HG03575 (cell line): Measurements from ENCODE around the gene KLHL8.
A peak's percentile ranks its signal among the peaks of the same experiment; 100 is the strongest.

Experiments used
- ATAC-seq: cut with Tn5 transposase; IDR thresholded peaks from one replicate; pipeline ENCODE4 v1.9.1; 2021; ENCODE audit not compliant: unreplicated experiment, insufficient number of reproducible peaks, low FRiP score; ENCODE audit errors: extremely low read depth

The KLHL8 gene

DNA sequence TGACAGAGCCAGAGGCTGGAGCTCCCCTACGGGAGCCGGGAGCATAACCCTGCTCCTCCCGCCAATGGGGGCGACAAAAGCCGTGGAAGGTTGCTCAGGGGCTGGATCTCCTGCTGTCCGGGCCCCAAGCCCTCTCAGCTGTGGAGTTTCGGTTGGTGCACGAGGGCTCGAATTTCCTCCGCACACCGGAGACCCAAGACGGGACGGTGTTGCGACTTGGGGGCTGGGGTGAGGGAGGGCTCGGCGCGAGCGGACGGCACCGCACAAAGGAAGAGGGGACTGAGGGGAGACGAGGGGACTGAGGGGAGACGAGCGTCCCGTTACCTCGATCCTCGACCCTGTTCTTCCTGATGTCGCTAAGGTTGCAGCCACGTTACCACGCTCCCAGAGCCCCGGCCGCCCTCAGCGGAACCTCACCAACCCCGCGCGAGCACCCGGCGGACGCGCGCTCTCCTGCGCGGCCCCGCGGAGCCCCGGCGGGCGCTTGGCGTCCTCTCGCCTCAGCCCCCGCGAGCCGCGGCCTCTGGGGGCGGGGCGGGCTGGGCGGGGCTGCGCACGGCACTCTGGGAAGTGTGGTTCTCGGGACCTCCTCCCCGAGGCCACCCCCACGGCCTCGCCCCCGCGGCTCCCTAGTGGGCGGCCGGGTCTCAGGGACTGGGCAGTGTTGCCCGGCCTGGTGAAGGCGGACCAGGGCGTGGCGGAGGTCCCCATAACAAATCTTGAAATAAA is at the start of gene KLHL8:
Gene KLHL8, minus strand, starts transcription at position 525 of the 729 bp plus-strand sequence. CDS start 25,079 bp downstream, outside the sequence.
- ATAC-seq, result peak; percentile 37

DNA sequence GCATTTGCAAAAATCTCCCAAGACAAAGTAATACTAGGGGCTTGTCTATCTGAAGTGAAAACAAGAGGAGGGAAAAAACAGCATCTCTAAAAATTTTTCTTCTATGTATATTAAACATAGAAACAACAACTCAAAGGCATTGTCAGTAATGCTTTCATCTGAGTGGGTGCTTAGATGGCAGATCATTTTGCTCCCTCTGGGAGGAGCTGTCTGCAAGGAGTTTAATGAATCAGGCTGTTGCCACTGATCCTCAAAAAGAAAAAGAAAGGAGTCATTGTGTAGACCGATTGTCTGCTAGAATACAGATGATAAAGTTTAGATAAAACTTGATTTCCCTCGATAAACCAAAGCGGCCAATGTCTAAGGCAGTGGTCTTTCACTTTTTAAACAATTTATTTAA is 49.7 kb upstream of the KLHL8 start:
- ATAC-seq, result no peak

- ATAC-seq, result no peak
Measured at GRCh38 chr4:87268411-87268810, 48.0 kb upstream of the KLHL8 start.

DNA sequence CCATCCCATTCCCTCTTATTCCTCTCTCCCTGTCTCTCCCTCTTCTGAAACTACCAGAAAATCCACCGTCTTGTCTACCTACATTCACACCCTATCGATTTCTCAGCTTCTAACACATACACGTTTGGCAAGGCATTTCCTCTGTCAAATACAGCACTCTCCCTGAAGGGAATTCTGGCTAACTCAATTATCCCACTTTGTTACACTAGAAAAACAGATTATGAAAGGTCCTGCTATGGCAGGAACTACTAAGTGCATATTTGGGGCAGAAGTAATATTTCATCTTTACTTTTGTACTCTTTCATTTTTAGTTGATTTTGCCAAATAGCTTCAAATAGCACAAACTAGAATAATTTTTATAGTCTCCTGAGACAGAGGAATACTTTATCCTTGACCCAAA is 46.6 kb upstream of the KLHL8 start:
- ATAC-seq, result no peak

DNA sequence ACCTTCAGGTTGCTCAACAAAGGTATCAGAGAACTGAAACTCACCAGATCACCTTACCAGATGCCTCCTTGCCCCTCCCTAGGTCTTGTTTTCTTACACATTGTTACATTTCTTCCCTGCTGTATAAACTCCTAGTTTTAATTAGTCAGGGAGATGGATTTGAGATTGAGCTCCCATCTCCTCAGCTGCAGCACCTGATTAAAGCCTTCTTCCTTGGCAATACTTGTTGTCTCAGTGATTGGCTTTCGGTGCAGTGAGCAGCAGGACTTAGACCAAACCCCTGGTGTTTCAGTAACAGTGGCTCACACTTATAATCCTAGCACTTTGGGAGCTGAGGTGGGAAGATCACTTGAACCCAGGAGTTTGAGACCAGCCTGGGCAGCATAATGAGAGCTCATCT is 42.5 kb upstream of the KLHL8 start:
- ATAC-seq, result no peak

- no peak for ATAC-seq
Measured at GRCh38 chr4:87260477-87260876, 40.1 kb upstream of the KLHL8 start.

DNA sequence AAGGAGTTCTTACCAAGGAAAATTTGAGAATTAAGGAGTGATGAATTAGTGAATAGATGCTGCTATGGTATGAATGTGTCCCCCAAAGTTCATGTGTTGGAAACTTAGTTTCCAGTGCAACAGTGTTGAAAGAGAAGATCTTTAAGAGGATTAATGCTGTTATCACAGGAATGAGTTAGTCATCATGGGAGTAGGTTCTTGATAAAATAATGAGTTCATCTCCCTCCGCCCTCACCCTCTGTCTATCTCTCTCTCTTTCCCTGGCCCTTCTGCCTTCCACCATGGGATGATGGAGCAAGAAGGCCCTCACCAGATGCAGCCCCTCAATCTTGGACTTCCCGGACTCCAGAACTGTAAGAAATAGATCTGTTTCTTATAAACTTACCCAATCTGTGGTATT is 38.3 kb upstream of the KLHL8 start:
- no peak for ATAC-seq

DNA sequence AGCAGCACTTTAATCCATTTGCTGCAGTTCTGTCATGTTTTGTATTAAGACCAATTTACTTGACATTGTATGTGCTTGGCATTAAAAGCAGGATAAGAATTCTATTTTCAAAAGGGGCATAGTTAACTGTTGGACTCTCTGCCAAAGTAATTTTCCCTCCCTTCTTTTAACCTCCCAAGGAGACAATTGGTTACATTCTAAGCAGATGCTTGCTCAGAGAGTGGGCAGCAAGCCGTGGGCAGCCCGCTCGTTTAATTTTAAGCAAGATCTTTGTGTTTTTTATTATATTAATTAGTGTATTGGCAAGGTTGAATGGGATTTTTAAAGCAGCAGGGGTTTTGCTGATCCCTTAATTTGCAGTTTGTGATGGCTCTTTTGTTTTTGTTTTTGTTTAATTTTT is 37.1 kb upstream of the KLHL8 start:
- no peak for ATAC-seq

GRCh38 chr4:87255755-87256154 is 35.3 kb upstream of the KLHL8 start:
- no peak for ATAC-seq

DNA sequence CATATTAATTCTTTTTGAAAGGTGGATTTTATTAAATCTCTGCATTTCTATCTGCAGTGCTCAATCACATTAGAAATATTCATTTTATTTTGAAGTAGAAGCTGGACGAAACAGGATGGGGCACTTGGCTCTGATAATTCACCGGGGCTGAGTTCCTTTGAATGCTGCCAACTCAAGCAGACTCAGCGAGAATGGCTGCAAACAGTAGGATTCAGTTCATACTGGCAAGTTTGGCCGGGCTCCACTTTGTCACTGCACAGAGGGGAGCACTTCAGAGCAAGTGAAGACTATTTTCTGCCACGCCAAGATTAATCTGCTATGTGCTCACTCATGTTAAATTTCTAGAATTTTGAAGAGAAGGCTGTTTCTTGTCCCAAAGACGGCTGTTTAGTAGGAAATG is 30.7 kb upstream of the KLHL8 start:
- no peak for ATAC-seq

DNA sequence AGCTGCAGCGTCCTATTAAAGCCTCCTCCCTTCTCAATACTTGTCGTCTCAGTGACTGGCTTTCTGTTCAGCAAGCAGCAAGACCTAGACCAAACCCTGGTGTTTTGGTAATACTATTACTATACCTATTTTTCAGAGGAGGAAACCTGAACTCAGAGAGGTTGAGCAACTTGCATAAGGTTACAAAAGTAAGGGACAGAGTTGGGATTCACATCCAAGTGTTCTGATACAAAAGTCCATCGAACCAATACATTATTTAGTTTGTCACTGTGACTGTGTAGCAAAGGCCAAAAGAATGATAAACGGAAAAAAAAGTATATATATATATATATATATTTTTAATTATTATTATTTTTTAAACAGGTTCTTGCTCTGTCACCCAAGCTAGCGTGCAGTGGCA is 29.9 kb upstream of the KLHL8 start:
- no peak for ATAC-seq

DNA sequence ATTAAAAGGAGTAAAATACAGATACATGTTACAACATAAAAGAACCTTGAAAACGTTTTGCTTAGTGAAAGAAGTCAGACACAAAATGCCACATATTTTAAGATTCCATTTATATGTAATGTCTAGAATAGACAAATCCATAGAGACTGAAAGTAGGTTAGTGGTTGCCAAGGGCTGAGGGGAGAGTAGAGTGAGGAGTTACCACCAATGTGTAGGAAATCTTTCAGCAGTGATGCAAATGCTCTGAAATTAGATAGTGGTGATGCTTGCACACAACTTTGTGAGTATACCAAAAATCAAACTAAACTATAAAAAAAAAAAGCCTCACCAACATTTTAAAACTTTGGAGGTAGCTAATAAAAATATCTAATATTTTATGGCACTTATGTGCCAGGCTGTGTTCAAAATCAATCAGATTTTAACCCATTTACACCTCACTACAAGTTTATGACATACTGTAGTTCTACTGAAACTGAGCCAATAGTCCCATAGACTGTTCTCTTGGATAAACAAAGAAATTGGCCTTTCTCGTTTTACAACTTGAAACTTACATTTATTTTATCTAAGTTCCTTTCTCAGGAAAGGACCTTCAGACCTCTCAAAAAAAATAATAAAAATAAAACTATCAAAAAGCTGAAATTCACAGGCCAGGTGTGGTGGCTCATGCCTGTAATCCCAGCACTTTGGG is 29.1 kb upstream of the KLHL8 start:
- no peak for ATAC-seq

- ATAC-seq, result no peak
Measured at GRCh38 chr4:87243426-87244053, 23.1 kb upstream of the KLHL8 start.

GRCh38 chr4:87241336-87241735 is 20.9 kb upstream of the KLHL8 start:
- no peak for ATAC-seq

- no peak for ATAC-seq
Measured at GRCh38 chr4:87240341-87240740, 19.9 kb upstream of the KLHL8 start.

DNA sequence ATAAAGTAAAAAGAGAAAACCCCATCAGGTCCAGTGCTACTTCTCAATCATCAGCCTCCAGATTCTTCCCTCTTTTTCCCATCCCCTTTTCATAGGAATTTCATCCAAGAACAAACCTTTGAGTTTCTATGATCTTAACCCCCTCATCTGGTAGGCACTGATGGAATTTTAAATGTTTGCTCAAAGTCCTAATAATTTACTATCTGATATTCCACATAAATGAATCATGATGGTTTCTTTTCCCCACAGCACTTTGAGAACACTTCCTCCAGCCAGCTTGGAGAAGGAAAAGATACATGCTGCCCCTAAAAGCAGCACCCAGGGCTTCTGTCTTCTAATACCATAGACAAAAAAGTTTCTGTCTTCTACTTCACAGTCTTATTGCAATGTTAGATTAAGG is 19.4 kb upstream of the KLHL8 start:
- no peak for ATAC-seq

- no peak for ATAC-seq
Measured at GRCh38 chr4:87239194-87239593, 18.8 kb upstream of the KLHL8 start.

- ATAC-seq, result no peak
Measured at GRCh38 chr4:87236861-87237260, 16.4 kb upstream of the KLHL8 start.

DNA sequence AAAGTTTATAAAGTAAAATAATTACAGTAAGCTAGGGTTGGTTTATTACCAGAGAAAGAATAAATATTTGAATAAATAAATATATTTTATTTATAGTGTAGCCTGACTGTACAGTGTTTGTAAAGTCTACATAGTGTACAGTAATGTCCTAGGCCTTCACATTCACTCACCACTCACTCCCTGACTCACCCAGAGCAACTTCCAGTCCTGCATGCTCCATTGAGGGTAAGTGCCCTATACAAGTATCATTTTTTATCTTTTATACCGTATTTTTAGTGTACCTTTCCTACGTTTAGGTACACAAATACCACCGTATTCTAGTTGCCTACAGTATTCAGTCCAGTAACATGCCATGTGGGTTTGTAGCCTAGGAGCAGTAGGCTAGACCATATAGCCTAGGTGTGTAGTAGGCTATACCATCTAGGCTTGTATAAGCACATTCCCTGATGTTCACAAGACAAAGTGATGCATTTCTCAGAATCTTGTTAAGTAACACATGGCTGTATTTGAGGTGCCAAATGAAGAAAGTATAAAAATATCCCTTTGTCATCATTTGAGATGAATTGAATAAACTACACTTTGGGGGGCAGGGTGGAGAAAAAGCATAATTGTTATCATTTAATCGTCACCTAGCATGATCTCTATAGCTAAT is 14.7 kb upstream of the KLHL8 start:
- ATAC-seq, result no peak

GRCh38 chr4:87232216-87232615 is 11.8 kb upstream of the KLHL8 start:
- no peak for ATAC-seq
